Bronchial epithelial cell (primary cell): Measurements from ENCODE around the gene PCDHGA9. TPM values are rescaled to one million over a fixed set of nuclear protein-coding genes. Genes with fewer than 3 reads are reported as not detected.
"Not testable (repeated sequence)": the region's sequence is repeated elsewhere in the genome, so short reads cannot be mapped to it uniquely, and the experiment has no call there.

ENCODE experiments used
- DNase-seq: peaks from one replicate; pipeline ENCODE4 v3.0.0-alpha.2; 2010; ENCODE audit warnings: low read depth
- FAIRE-seq: peaks from 2 replicates; lab custom pipeline; 2011; peaks lifted over from hg19 to GRCh38; lab: Jason Lieb, UNC
- H3K27me3 ChIP-seq: 2 replicates; pipeline ENCODE4 v1.5.1; 2011; ENCODE audit warnings: low read length; ENCODE audit not compliant: control insufficient read depth, insufficient read depth
- H3K36me3 ChIP-seq: 2 replicates; pipeline ENCODE4 v1.5.1; 2011; ENCODE audit warnings: low read length; ENCODE audit not compliant: control insufficient read depth, insufficient read depth
- H3K4me3 ChIP-seq: 2 replicates; pipeline ENCODE4 v1.5.1; 2011; ENCODE audit warnings: mild to moderate bottlenecking, low read depth, low read length, control low read depth
- CTCF ChIP-seq: IDR thresholded peaks from 2 replicates; pipeline ENCODE4 v1.5.1; 2011; ENCODE audit warnings: mild to moderate bottlenecking, moderate library complexity, low read length, control low read depth, inconsistent platforms; ENCODE audit not compliant: insufficient read depth, severe bottlenecking
- total RNA-seq: library from RNA; depleted of rRNA; stranded (reverse); fragments of >200 nt; gene quantifications from 2 replicates; pipeline ENCODE4 v1.2.1, GENCODE V29; 2014

PCDHGA9 gene
- total RNA-seq, 1 donor from 2014 or later: 0.53 TPM

GRCh38 chr5:141398608-141399007, 4.0 kb upstream of the PCDHGA9 start:
- peaks cover 2% of the 10 kb centered on the region for H3K27me3 ChIP-seq
- H3K4me3 ChIP-seq: no peak overlapping the region
- no peaks in the 10 kb centered on the region for H3K36me3 ChIP-seq
- FAIRE-seq (no peak), DNase-seq (no peak)
- no peak for TF ChIP-seq CTCF

GRCh38 chr5:141399555-141400258, 2.9 kb upstream of the PCDHGA9 start:
- no peak for TF ChIP-seq CTCF
- Histone ChIP-seq H3K4me3 (no peak overlapping the region), H3K27me3 (peaks cover 1% of the 10 kb centered on the region), H3K36me3 (no peaks in the 10 kb centered on the region)
- FAIRE-seq (no peak), DNase-seq (no peak)

DNA sequence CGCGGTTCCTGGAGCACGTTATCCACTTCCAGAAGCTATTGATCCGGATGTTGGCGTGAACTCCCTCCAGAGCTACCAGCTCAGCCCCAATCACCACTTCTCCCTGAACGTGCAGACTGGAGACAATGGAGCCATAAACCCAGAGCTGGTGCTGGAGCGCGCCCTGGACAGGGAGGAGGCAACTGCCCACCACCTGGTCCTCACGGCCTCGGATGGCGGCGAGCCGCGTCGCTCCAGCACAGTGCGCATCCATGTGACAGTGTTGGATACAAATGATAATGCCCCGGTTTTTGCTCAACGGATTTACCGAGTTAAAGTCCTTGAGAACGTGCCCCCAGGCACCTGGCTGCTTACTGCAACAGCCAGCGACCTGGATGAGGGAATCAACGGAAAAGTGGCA, 809 bp downstream of the PCDHGA9 start:
- Histone ChIP-seq H3K27me3 (no peaks in the 10 kb centered on the region), H3K4me3 (no peak overlapping the region), H3K36me3 (no peaks in the 10 kb centered on the region)
- DNase-seq: no peak
- FAIRE-seq: no peak
- no peak for TF ChIP-seq CTCF

DNA sequence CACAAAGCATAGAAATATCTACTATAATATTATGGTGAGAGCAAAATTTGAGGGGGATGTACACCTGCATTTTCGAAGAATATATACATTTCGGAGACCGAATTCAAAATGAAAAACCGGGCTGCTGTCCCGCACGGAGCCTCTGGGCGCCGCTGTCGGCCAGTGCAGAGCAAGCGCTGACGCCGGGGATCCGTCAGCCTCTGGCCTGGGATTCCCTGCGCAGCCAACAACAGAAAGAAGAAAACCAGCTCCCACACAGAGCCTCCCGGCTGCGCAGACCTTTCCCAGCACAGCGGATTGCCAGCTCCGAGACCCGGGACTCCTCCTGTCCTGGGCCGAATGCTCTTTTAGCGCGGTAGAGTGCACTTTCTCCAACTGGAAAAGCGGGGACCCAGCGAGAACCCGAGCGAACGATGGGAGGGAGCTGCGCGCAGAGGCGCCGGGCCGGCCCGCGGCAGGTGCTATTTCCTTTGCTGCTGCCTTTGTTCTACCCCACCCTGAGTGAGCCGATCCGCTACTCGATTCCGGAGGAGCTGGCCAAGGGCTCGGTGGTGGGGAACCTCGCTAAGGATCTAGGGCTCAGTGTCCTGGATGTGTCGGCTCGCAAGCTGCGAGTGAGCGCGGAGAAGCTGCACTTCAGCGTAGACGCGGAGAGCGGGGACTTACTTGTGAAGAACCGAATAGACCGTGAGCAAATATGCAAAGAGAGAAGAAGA, 5.4 kb downstream of the PCDHGA9 start, which contains the start of gene PCDHGB6:
Gene PCDHGB6 (plus strand): TSS at position 232 of the 716 bp plus-strand sequence. CDS start 182 bp downstream, at position 414.
- TF ChIP-seq CTCF: peak; percentile 65
- FAIRE-seq, H3K27me3 ChIP-seq, H3K36me3 ChIP-seq: not testable (repeated sequence)
- peak; percentile 18 for DNase-seq
- peak within 1 kb of the TSS; percentile 18 for H3K4me3 ChIP-seq

DNA sequence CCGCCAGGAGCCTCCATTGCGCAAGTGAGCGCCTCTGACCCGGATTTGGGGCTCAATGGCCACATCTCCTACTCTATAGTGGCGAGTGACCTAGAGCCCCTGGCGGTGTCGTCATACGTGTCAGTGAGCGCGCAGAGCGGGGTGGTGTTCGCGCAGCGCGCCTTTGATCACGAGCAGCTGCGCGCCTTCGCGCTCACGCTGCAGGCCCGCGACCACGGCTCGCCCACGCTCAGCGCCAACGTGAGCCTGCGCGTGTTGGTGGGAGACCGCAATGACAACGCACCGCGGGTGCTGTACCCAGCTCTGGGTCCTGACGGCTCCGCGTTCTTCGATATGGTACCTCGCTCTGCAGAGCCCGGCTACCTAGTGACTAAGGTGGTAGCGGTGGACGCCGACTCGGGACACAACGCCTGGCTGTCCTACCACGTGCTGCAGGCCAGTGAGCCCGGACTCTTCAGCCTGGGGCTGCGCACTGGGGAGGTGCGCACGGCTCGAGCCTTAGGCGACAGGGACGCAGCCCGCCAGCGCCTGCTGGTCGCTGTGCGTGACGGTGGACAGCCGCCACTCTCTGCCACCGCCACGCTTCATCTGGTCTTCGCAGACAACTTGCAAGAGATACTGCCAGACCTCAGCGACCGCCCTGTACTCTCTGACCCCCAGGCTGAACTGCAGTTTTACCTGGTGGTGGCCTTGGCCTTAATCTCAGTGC, 7.2 kb downstream of the PCDHGA9 start:
- no peak for FAIRE-seq
- DNase-seq: no peak
- Histone ChIP-seq H3K4me3 (no peak overlapping the region), H3K27me3 (peaks cover 2% of the 10 kb centered on the region), H3K36me3 (no peaks in the 10 kb centered on the region)
- no peak for TF ChIP-seq CTCF
